H7 (cell line): ENCODE measurements around the gene ZDHHC11B. TPM values are rescaled to one million over a fixed set of nuclear protein-coding genes. Genes with fewer than 3 reads are reported as not detected.
"Not testable (repeated sequence)": the region's sequence is repeated elsewhere in the genome, so short reads cannot be mapped to it uniquely, and the experiment has no call there.

Experiments
- DNase-seq: peaks from one replicate; pipeline ENCODE4 v3.0.0; 2012
- H3K27me3 ChIP-seq: 2 replicates; pipeline ENCODE4 v1.6.0; 2011; ENCODE audit warnings: mild to moderate bottlenecking, low read length; ENCODE audit not compliant: control insufficient read depth, insufficient read depth
- H3K36me3 ChIP-seq: replicated peaks from 2 replicates; pipeline ENCODE4 v1.5.1; 2011; ENCODE audit warnings: low read length; ENCODE audit not compliant: control insufficient read depth, insufficient read depth
- H3K4me3 ChIP-seq: 2 replicates; pipeline ENCODE4 v1.5.1; 2011; ENCODE audit warnings: low read depth, mild to moderate bottlenecking, control low read depth, low read length, moderate library complexity; ENCODE audit not compliant: insufficient read depth
- total RNA-seq: library from RNA; depleted of rRNA; stranded (reverse); fragments of >200 nt; shearing (Covaris generic); gene quantifications from 2 replicates; pipeline ENCODE4 v1.2.3, GENCODE V29; 2014

The ZDHHC11B gene
- total RNA-seq, 1 experiment from 2014 or later, result 0.07 TPM

- no peaks in the 10 kb centered on the region for H3K27me3 ChIP-seq
- no peaks in the 10 kb centered on the region for H3K36me3 ChIP-seq
- H3K4me3 ChIP-seq, result no peak overlapping the region
- DNase-seq, result peak; percentile 60
These were observed 27.1 kb downstream of the ZDHHC11B start for GRCh38 chr5:757346-757930.

GRCh38 chr5:756865-757345 is 27.6 kb downstream of the ZDHHC11B start:
- H3K4me3 ChIP-seq, result no peak overlapping the region
- DNase-seq, result peak; percentile 52
- no peaks in the 10 kb centered on the region for H3K36me3 ChIP-seq
- no peaks in the 10 kb centered on the region for H3K27me3 ChIP-seq

GRCh38 chr5:756171-756570 is 28.4 kb downstream of the ZDHHC11B start:
- Histone ChIP-seq H3K4me3 (no peak overlapping the region), H3K27me3 (no peaks in the 10 kb centered on the region), H3K36me3 (no peaks in the 10 kb centered on the region)
- DNase-seq, result peak; percentile 25

GRCh38 chr5:754143-754632 is 30.3 kb downstream of the ZDHHC11B start:
- H3K4me3 ChIP-seq, DNase-seq, H3K27me3 ChIP-seq, H3K36me3 ChIP-seq: not testable (repeated sequence)

- DNase-seq, H3K27me3 ChIP-seq, H3K36me3 ChIP-seq, H3K4me3 ChIP-seq: not testable (repeated sequence)
These were observed 30.9 kb downstream of the ZDHHC11B start for GRCh38 chr5:753567-754142.

- H3K27me3 ChIP-seq, DNase-seq, H3K36me3 ChIP-seq, H3K4me3 ChIP-seq: not testable (repeated sequence)
These were observed 31.9 kb downstream of the ZDHHC11B start for GRCh38 chr5:752532-753115.

GRCh38 chr5:751992-752391 is 32.5 kb downstream of the ZDHHC11B start:
- not testable (repeated sequence) for DNase-seq, H3K27me3 ChIP-seq, H3K36me3 ChIP-seq, H3K4me3 ChIP-seq

GRCh38 chr5:751496-751895 is 33.0 kb downstream of the ZDHHC11B start:
- Histone ChIP-seq H3K4me3 (no peak overlapping the region), H3K36me3 (no peaks in the 10 kb centered on the region), H3K27me3 (no peaks in the 10 kb centered on the region)
- DNase-seq, result no peak

GRCh38 chr5:750226-750625 is 34.3 kb downstream of the ZDHHC11B start:
- DNase-seq, H3K27me3 ChIP-seq, H3K36me3 ChIP-seq, H3K4me3 ChIP-seq: not testable (repeated sequence)

GRCh38 chr5:749101-749670 is 35.3 kb downstream of the ZDHHC11B start:
- Histone ChIP-seq H3K36me3 (no peaks in the 10 kb centered on the region), H3K27me3 (no peaks in the 10 kb centered on the region), H3K4me3 (no peak overlapping the region)
- no peak for DNase-seq

GRCh38 chr5:748011-748980 is 36.2 kb downstream of the ZDHHC11B start:
- not testable (repeated sequence) for H3K4me3 ChIP-seq, H3K36me3 ChIP-seq, DNase-seq, H3K27me3 ChIP-seq

- DNase-seq, H3K4me3 ChIP-seq, H3K36me3 ChIP-seq, H3K27me3 ChIP-seq: not testable (repeated sequence)
These were observed 37.2 kb downstream of the ZDHHC11B start for GRCh38 chr5:747303-747844.

- DNase-seq, result peak; percentile 43
- Histone ChIP-seq H3K36me3 (no peaks in the 10 kb centered on the region), H3K4me3 (no peak overlapping the region), H3K27me3 (no peaks in the 10 kb centered on the region)
These were observed 38.2 kb downstream of the ZDHHC11B start for GRCh38 chr5:746258-746761.
